AG04450 (cell line): Measurements from ENCODE around the gene RMDN3. TPM values are rescaled to one million over a fixed set of nuclear protein-coding genes. Genes with fewer than 3 reads are reported as not detected.

Experiments used
- CTCF ChIA-PET: fragments of 300-600, 350-600 bp; formaldehyde crosslinking; extraction: SDS; loops from one replicate; lab custom pipeline; 2022; ENCODE audit warnings: antibody characterized with exemption, inconsistent platforms; lab: Charles Lee
- POLR2A ChIA-PET: fragments of 350-600 bp; formaldehyde crosslinking; extraction: SDS; loops from one replicate; lab custom pipeline; 2021; ENCODE audit warnings: antibody characterized with exemption, inconsistent platforms; lab: Yijun Ruan, JAX
- DNase-seq: peaks from one replicate; pipeline ENCODE4 v3.0.0-alpha.2; 2011; ENCODE audit warnings: low read depth, low spot score
- H3K27ac ChIP-seq: one replicate; pipeline ENCODE4 v1.5.1; 2012; ENCODE audit warnings: low read depth, low read length, control low read depth
- H3K27me3 ChIP-seq: one replicate; pipeline ENCODE4 v1.6.0; 2012; ENCODE audit warnings: low read length; ENCODE audit not compliant: control insufficient read depth, insufficient read depth
- H3K4me3 ChIP-seq: 2 replicates; pipeline ENCODE4 v1.5.1; 2011; ENCODE audit warnings: mild to moderate bottlenecking, low read depth, low read length, control low read depth
- H3K9me3 ChIP-seq: 2 replicates; pipeline ENCODE4 v1.5.1; 2012; ENCODE audit warnings: low read length; ENCODE audit not compliant: control insufficient read depth, insufficient read depth
- CTCF ChIP-seq: IDR thresholded peaks from 2 replicates; pipeline ENCODE4 v1.5.1; 2011; ENCODE audit warnings: low read depth, low read length, control low read depth, inconsistent platforms
- polyA plus RNA-seq: library from polyadenylated mRNA; depleted of rRNA; stranded (reverse); fragments of >200 nt; gene quantifications from 2 replicates; pipeline ENCODE4 v1.2.3, GENCODE V29; 2011

Gene RMDN3
- polyA plus RNA-seq, 1 experiment: 19.5 TPM

- POLR2A ChIA-PET: interaction anchor here (1.3 kb wide), 1 partner anchor 69 kb away, joined by 3 read pairs; the partner anchor contains the start of gene RAD51
- CTCF ChIA-PET: no interaction called here
- TF ChIP-seq CTCF: no peak
Measured at GRCh38 chr15:40762919-40763800, 8.1 kb upstream of the RMDN3 start.

DNA sequence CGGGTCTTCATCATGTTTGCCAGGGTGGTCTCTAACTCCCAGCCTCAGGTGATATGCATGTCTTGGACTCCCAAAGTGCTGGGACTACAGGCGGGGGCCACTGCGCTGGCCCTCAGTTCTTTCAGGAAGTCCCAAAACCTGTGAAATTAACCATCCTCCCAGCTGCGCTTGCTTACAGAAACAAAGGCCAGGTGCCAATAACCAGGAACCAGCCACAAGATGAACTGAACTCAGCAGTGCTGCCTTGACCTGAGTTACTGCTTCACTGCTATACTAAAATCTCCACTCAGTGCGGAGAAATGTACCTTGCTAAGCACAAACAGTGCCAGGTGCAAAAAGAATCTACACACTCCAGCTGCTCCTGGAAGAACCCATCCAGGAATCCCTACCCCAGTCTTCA lies 4.9 kb upstream of the RMDN3 start:
- Histone ChIP-seq H3K27ac (no peak overlapping the region), H3K27me3 (peaks cover 4% of the 10 kb centered on the region), H3K9me3 (no peaks in the 10 kb centered on the region; the same call in 1 of the 2 replicates), H3K4me3 (no peak overlapping the region)
- no peak for DNase-seq
- TF ChIP-seq CTCF: no peak
- POLR2A ChIA-PET: no interaction called here
- CTCF ChIA-PET: no interaction called here

More at GRCh38 chr15:40762919-40763800, 8.1 kb upstream of the RMDN3 start:
- H3K27me3 ChIP-seq: peaks cover 4% of the 10 kb centered on the region
- H3K9me3 ChIP-seq: no peaks in the 10 kb centered on the region; the same call in 1 of the 2 replicates
- H3K4me3 ChIP-seq: peak overlapping the region; percentile 61
- DNase-seq: no peak
- H3K27ac ChIP-seq: no peak overlapping the region

DNA sequence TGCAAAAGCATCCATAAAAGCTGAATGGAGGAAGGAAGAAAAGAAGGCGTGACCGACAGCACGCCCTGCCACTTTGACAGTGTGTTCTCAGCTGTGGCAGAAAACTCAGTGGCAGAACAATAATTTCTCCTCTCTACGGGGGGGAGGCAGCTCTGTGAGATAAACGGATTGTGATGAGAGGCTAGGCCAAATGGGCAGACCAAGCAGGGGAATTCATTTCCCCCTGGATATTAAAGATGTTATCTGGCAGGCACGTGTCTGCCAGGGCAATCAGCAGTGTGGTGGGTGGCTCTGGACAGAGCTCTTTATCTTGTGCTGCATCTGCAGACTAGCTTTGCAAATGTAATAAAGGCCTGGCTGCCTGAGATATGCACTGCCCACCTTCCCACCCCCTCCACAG lies 1.9 kb upstream of the RMDN3 start:
- no peak for DNase-seq
- POLR2A ChIA-PET: no interaction called here
- TF ChIP-seq CTCF: no peak
- H3K9me3 ChIP-seq: no peaks in the 10 kb centered on the region; the same call in 1 of the 2 replicates
- H3K27ac ChIP-seq: no peak overlapping the region
- CTCF ChIA-PET: interaction anchor here (0.6 to 1.0 kb wide), 2 partner anchors 101 to 135 kb away, joined by 3 to 4 read pairs; no protein-coding TSS in a partner anchor
- H3K4me3 ChIP-seq: no peak overlapping the region
- peaks cover 4% of the 10 kb centered on the region for H3K27me3 ChIP-seq

DNA sequence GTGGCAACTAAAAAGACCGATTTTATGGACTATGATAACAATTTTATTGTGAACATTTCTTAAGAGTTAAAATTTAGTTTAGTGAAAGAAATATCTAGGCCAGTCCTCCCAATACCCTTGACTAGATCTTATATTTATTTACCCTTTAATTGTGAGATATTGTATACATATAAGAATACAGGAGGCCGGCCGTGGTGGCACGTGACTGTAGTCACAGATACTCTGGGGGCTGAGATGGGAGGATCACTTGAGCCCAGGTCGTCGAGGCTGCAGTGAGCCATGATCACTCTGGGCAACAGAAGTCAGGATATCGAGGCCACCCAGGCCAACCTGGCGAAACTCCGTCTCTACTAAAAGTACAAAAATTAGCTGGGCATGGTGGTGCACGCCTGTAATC lies 756 bp upstream of the RMDN3 start:
- H3K27ac ChIP-seq: no peak overlapping the region
- POLR2A ChIA-PET: no interaction called here

More for the DNA sequence above, 756 bp upstream of the RMDN3 start:
- Histone ChIP-seq H3K4me3 (no peak overlapping the region), H3K9me3 (no peaks in the 10 kb centered on the region; the same call in 1 of the 2 replicates), H3K27me3 (peaks cover 1% of the 10 kb centered on the region)
- no peak for DNase-seq
- CTCF ChIA-PET: no interaction called here
- no peak for TF ChIP-seq CTCF
